K562 (cell line): ENCODE measurements around the gene MTMR3. TPM values are rescaled to one million over a fixed set of nuclear protein-coding genes. Genes with fewer than 3 reads are reported as not detected.

ENCODE experiments used
- DNMT1 ChIP-seq: fragments of 450-650 bp; IDR thresholded peaks from 2 replicates; pipeline ENCODE4 v1.6.1; 2016; ENCODE audit warnings: antibody characterized with exemption, mild to moderate bottlenecking
- MTA3 ChIP-seq: fragments of 450-650 bp; formaldehyde crosslinking; IDR thresholded peaks from 2 replicates; pipeline ENCODE4 v1.6.1; 2017; ENCODE audit warnings: mild to moderate bottlenecking, borderline replicate concordance
- PRDM10 ChIP-seq: fragments of 450-650 bp; IDR thresholded peaks from 2 replicates; pipeline ENCODE4 v1.6.1; 2018; ENCODE audit not compliant: partially characterized antibody
- PTTG1 ChIP-seq: fragments of 450-650 bp; IDR thresholded peaks from 2 replicates; pipeline ENCODE4 v1.6.1; 2016; ENCODE audit warnings: low read depth, mild to moderate bottlenecking, missing genetic modification characterization, missing compliant biosample characterization
- VEZF1 ChIP-seq: fragments of 200-800 bp; sonication (Bioruptor generic); IDR thresholded peaks from 2 replicates; pipeline ENCODE4 v1.6.1; 2017; ENCODE audit warnings: missing genetic modification characterization, missing compliant biosample characterization
- ZBTB9 ChIP-seq: fragments of 450-650 bp; formaldehyde crosslinking; IDR thresholded peaks from 2 replicates; pipeline ENCODE4 v1.4.0; 2020; ENCODE audit warnings: mild to moderate bottlenecking, moderate library complexity
- ZNF277 ChIP-seq: fragments of 250-450 bp; sonication (Bioruptor Pico); IDR thresholded peaks from 2 replicates; pipeline ENCODE4 v1.8.0; 2022; ENCODE audit warnings: inconsistent platforms, mild to moderate bottlenecking, moderate library complexity, borderline replicate concordance
- ZNF324 ChIP-seq: fragments of 250-450 bp; sonication (Bioruptor Pico); IDR thresholded peaks from 2 replicates; pipeline ENCODE4 v1.4.0; 2020; ENCODE audit warnings: mild to moderate bottlenecking
- ZNF407 ChIP-seq: fragments of 450-650 bp; IDR thresholded peaks from 2 replicates; pipeline ENCODE4 v1.6.1; 2016; ENCODE audit warnings: low read depth
- ZNF444 ChIP-seq: fragments of 250-450 bp; sonication (Bioruptor Pico); IDR thresholded peaks from 2 replicates; pipeline ENCODE4 v1.4.0; 2020; ENCODE audit warnings: mild to moderate bottlenecking, moderate library complexity
- polyA plus RNA-seq, 8 experiments: library from polyadenylated mRNA; depleted of rRNA in 4 of 8; stranded (reverse) in 5 of 8; unstranded in 3 of 8; fragments of >200 nt; fragmentation: Nextera tagmentation in 2 of 8; fragmentation: Illumina TruSeq in 1 of 8; extraction: Ambion mirVana in 2 of 8; extraction: Trizol in 1 of 8; gene quantifications; 2 replicates each; pipeline versions ENCODE4 v1.2.1 to v1.2.3, GENCODE V29; 2011 to 2014; ENCODE audit warnings: inconsistent platforms in 1 of 8, missing spikeins in 1 of 8
- total RNA-seq, 7 experiments: library from RNA; depleted of rRNA in 6 of 7; stranded (reverse); fragments of >200 nt in 6 of 7; fragmentation: Illumina TruSeq in 2 of 7; extraction: Trizol in 2 of 7; gene quantifications; 2 replicates each; pipeline versions ENCODE4 v1.2.1 to v1.2.3, GENCODE V29; 2011 to 2021; ENCODE audit warnings: low replicate concordance in 1 of 7

MTMR3 gene
- total and polyA plus RNA-seq, 9 of the 15 experiments (the other 6 are each of a cell fraction or from before 2014, with no cell fraction given): 1.6 to 13.7 (median 7.9) TPM

- TF ChIP-seq VEZF1 (peak; percentile 61), ZBTB9 (0 out of 2 replicates have a peak, but pooled peaks have one; percentile 17), ZNF277 (CRISPR knock-in tag) (no peak), MTA3 (0 out of 2 replicates have a peak, but pooled peaks have one; percentile 27), PTTG1 (tag) (no peak), ZNF444 (no peak), ZNF324 (CRISPR knock-in tag) (no peak), ZNF407 (no peak), DNMT1 (no peak), PRDM10 (peak; percentile 2)
Observed at GRCh38 chr22:29883045-29883774, at the start of gene MTMR3 (continued).
